Heart left ventricle (tissue), 13 donors: ENCODE measurements around the gene CSF1R.

ENCODE experiments used
- POLR2A ChIP-seq, 2 donors: fragments of 450-650 bp; IDR thresholded peaks; one replicate each; pipeline ENCODE4 v1.6.1; 2017; ENCODE audit warnings: antibody characterized with exemption in 2 of 2, mild to moderate bottlenecking in 2 of 2, moderate library complexity in 2 of 2
- TF ChIP-seq, protein P1 (sequence below), 12 donors: fragments of 200-600 bp; sonication (generic) in 4 of 12; IDR thresholded peaks; one replicate each; pipeline versions ENCODE4 v1.5.0 to v1.8.0; 2018 to 2022; ENCODE audit warnings: antibody characterized with exemption in 12 of 12, mild to moderate bottlenecking in 5 of 12
- donor health status: ischemic (EF 13 %, LVEDD 7.1; RV severe dilation, severe dysfunction).
- donor health status: DM: no; HTN: yes; CAD: no.
- donor health status: DM: no; HTN: no; CAD: no.
- donor health status: ischemic (EF 25% LVEDD 6.9; RV normal size, moderate dysfunction).
- donor health status: ischemic (EF 25% LVEDD 5.7; RV mildly dilated, moderate dysfunction).
- donor health status: ischemic (EF 35%, LVEDD 5.7; RV mildly dilated, moderate dysfunction).
- donor health status: nonischemic (EF 11% LVEDD 7.7; RV severe dilation, severe dysfunction).
- donor health status: DM: yes; HTN: yes; CAD: no.
- donor health status: PGD.
- donor health status: ischemic (EF 29% LVEDD 5.4; RV normal size, mild dysfunction).
- donor health status: nonischemic (EF 23%, LVEDD 6.1; RV moderate dilation, normal function).

- TF ChIP-seq, protein P1, sequence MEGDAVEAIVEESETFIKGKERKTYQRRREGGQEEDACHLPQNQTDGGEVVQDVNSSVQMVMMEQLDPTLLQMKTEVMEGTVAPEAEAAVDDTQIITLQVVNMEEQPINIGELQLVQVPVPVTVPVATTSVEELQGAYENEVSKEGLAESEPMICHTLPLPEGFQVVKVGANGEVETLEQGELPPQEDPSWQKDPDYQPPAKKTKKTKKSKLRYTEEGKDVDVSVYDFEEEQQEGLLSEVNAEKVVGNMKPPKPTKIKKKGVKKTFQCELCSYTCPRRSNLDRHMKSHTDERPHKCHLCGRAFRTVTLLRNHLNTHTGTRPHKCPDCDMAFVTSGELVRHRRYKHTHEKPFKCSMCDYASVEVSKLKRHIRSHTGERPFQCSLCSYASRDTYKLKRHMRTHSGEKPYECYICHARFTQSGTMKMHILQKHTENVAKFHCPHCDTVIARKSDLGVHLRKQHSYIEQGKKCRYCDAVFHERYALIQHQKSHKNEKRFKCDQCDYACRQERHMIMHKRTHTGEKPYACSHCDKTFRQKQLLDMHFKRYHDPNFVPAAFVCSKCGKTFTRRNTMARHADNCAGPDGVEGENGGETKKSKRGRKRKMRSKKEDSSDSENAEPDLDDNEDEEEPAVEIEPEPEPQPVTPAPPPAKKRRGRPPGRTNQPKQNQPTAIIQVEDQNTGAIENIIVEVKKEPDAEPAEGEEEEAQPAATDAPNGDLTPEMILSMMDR (IDR thresholded peaks at IDR 0.05), result no peak
- TF ChIP-seq POLR2A (IDR thresholded peaks at IDR 0.05), result no peak
These were observed 10.5 kb downstream of the CSF1R start for GRCh38 chr5:150075806-150076205.
